Chondrocyte (in vitro differentiated cells): ENCODE measurements around the gene CORO1A. TPM values are rescaled to one million over a fixed set of nuclear protein-coding genes. Genes with fewer than 3 reads are reported as not detected.
A peak's percentile ranks its signal among the peaks of the same experiment; 100 is the strongest.
"Not testable (repeated sequence)": the region's sequence is repeated elsewhere in the genome, so short reads cannot be mapped to it uniquely, and the experiment has no call there.

ENCODE experiments used
- DNase-seq: peaks from one replicate; pipeline ENCODE4 v3.0.0; 2021; ENCODE audit warnings: mixed read lengths, low spot score
- H3K27ac Mint-ChIP-seq: one replicate; pipeline ENCODE4 v1.8.0; 2021; ENCODE audit warnings: mild to moderate bottlenecking, moderate library complexity, mixed read lengths; ENCODE audit not compliant: unreplicated experiment
- H3K27me3 Mint-ChIP-seq: 2 replicates; pipeline ENCODE4 v1.8.0; 2021; ENCODE audit warnings: low read depth, mixed read lengths
- H3K36me3 Mint-ChIP-seq: 2 replicates; pipeline ENCODE4 v1.8.0; 2021; ENCODE audit warnings: low read depth, mixed read lengths
- H3K4me1 Mint-ChIP-seq: 2 replicates; pipeline ENCODE4 v1.8.0; 2021; ENCODE audit warnings: low read depth, mild to moderate bottlenecking, mixed read lengths
- H3K4me3 Mint-ChIP-seq: one replicate; pipeline ENCODE4 v1.8.0; 2021; ENCODE audit warnings: mild to moderate bottlenecking, moderate library complexity, mixed read lengths; ENCODE audit not compliant: unreplicated experiment
- H3K9me3 Mint-ChIP-seq: 2 replicates; pipeline ENCODE4 v1.8.0; 2021; ENCODE audit warnings: low read depth, mixed read lengths
- CTCF ChIP-seq: fragments of 200-600 bp; sonication (generic); IDR thresholded peaks from 2 replicates; pipeline ENCODE4 v1.5.0; 2021; ENCODE audit warnings: antibody characterized with exemption, mild to moderate bottlenecking, moderate library complexity
- total RNA-seq: library from RNA; stranded (reverse); gene quantifications from 3 replicates; pipeline ENCODE4 v1.2.1, GENCODE V29; 2021

Gene CORO1A
- total RNA-seq, 1 donor from 2014 or later, result 3.0 TPM

GRCh38 chr16:30173054-30173453 is 10.3 kb upstream of the CORO1A start:
- DNase-seq, result no peak
- Mint-ChIP-seq H3K27ac (no peak overlapping the region), H3K4me3 (no peak overlapping the region), H3K27me3 (no peaks in the 10 kb centered on the region), H3K36me3 (no peaks in the 10 kb centered on the region), H3K9me3 (no peaks in the 10 kb centered on the region), H3K4me1 (no peaks in the 10 kb centered on the region)
- no peak for TF ChIP-seq CTCF

DNA sequence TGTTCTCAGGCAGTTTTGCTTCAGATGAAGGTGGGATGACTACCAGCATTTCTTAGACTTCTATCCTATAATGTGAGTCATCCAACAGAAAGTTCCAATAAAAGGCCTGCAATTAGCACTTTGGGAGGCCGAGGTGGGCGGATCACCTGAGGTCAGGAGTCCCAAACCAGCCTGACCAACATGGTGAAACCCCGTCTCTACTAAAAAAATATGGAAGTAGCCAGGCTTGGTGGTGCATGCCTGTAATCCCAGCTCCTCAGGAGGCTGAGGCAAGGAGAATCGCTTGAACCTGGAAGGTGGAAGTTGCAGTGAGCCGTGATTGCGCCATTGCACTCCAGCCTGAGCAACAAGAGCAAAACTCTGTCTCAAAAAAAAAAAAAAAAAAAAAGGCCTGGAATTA is 6.5 kb upstream of the CORO1A start:
- H3K9me3 Mint-ChIP-seq, H3K27ac Mint-ChIP-seq, H3K4me1 Mint-ChIP-seq, H3K4me3 Mint-ChIP-seq, DNase-seq, H3K27me3 Mint-ChIP-seq, H3K36me3 Mint-ChIP-seq: not testable (repeated sequence)

- Mint-ChIP-seq H3K27ac (no peak overlapping the region), H3K27me3 (no peaks in the 10 kb centered on the region), H3K9me3 (no peaks in the 10 kb centered on the region), H3K4me1 (peaks cover 3% of the 10 kb centered on the region), H3K4me3 (no peak overlapping the region), H3K36me3 (no peaks in the 10 kb centered on the region)
- no peak for TF ChIP-seq CTCF
- no peak for DNase-seq
These were observed 4.2 kb upstream of the CORO1A start for GRCh38 chr16:30179195-30179594.

GRCh38 chr16:30179931-30180330 is 3.5 kb upstream of the CORO1A start:
- no peak for TF ChIP-seq CTCF
- no peaks in the 10 kb centered on the region for H3K27me3 Mint-ChIP-seq
- peaks cover 9% of the 10 kb centered on the region for H3K4me1 Mint-ChIP-seq
- no peaks in the 10 kb centered on the region for H3K36me3 Mint-ChIP-seq
- no peak overlapping the region for H3K4me3 Mint-ChIP-seq
- H3K9me3 Mint-ChIP-seq, result no peaks in the 10 kb centered on the region
- no peak overlapping the region for H3K27ac Mint-ChIP-seq
- DNase-seq, result no peak

DNA sequence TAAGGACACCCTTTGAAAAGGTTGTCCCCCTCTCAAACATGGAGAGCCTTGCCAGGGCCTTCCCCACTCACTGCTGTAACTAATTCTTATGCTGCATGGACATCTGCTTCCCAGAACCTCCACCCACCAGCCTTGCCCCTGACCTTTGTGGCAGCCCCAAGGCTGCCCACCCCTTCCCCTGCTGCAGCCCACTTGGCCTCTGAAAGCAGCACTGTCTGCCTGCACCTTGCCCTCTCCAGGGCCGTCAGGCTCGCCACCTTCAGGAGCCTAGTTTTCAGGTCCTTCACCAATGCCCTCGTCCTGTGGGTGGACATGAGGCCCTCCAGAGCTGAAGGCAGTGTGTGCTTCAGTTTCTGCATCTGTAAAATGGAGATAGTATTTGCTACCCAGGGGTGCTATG is 2.7 kb upstream of the CORO1A start:
- Mint-ChIP-seq H3K9me3 (no peaks in the 10 kb centered on the region), H3K27ac (no peak overlapping the region), H3K4me3 (no peak overlapping the region), H3K36me3 (no peaks in the 10 kb centered on the region), H3K27me3 (no peaks in the 10 kb centered on the region), H3K4me1 (peaks cover 9% of the 10 kb centered on the region)
- DNase-seq, result no peak
- no peak for TF ChIP-seq CTCF

DNA sequence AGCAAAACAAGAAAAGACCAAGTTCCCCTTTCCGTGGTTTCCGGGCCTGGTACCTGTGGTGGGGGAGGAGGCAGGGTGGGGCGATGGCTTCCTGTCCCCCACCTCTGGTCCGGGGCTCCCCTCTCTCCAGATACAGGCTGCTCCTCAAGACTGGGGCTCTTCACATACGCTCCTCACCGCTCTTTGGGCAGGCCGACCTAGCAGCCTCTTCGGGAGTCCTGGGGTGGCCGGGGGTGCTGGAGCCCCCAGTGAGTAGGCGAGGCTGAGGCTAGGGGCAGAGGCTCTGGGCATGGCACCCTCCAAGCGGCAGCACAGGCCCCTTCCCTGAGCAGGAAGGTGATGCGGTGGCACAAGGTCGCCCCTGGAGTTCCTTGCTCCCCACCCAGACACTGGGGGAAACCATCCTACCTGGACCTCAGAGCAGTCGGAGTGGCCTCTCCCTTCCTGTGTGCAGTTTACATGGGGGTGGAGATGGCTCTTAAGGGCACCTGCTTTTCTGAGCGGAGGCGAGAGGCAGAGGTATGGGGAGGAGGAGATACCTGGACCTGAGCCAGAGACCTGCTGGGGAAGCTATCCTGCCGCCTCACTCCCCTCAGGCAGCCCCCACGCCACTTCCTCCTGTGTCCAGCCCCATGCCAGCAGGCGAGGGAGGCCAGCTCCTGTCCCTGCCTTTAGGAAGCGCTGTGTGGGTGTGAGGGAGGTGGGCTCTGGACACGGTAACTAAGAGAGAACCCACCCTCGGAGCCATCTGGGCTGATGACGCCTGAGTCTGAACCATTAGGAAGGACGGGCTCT is 891 bp downstream of the CORO1A start:
- Mint-ChIP-seq H3K36me3 (no peaks in the 10 kb centered on the region), H3K27me3 (no peaks in the 10 kb centered on the region), H3K9me3 (no peaks in the 10 kb centered on the region), H3K4me3 (peak overlapping the region; percentile 56), H3K4me1 (peaks cover 9% of the 10 kb centered on the region), H3K27ac (no peak overlapping the region)
- no peak for TF ChIP-seq CTCF
- no peak for DNase-seq
